GM18868 (cell line): ENCODE measurements around the gene PLXDC1.
"Not testable (repeated sequence)": the region's sequence is repeated elsewhere in the genome, so short reads cannot be mapped to it uniquely, and the experiment has no call there.

ENCODE experiments used
- ATAC-seq: cut with Tn5 transposase; IDR thresholded peaks from one replicate; pipeline ENCODE4 v1.9.1; 2021; ENCODE audit warnings: mild to moderate bottlenecking, moderate library complexity; ENCODE audit not compliant: unreplicated experiment

The PLXDC1 gene

GRCh38 chr17:39071573-39071972 is 79.9 kb downstream of the PLXDC1 start:
- ATAC-seq = no peak

- ATAC-seq = no peak
Measured at GRCh38 chr17:39069114-39069756, 82.2 kb downstream of the PLXDC1 start.

- ATAC-seq = no peak
Measured at GRCh38 chr17:39064819-39065218, 86.6 kb downstream of the PLXDC1 start.

- no peak for ATAC-seq
Measured at GRCh38 chr17:39064374-39064773, 87.1 kb downstream of the PLXDC1 start.

- no peak for ATAC-seq
Measured at GRCh38 chr17:39063681-39064069, 87.8 kb downstream of the PLXDC1 start.

- no peak for ATAC-seq
Measured at GRCh38 chr17:39062846-39063680, 88.4 kb downstream of the PLXDC1 start.

- ATAC-seq = no peak
Measured at GRCh38 chr17:39058524-39058923, 92.9 kb downstream of the PLXDC1 start.

- ATAC-seq = no peak
Measured at GRCh38 chr17:39057701-39058206, 93.7 kb downstream of the PLXDC1 start.

- ATAC-seq = no peak
Measured at GRCh38 chr17:39054111-39054645, 97.3 kb downstream of the PLXDC1 start.

GRCh38 chr17:39052423-39052822 is 99.0 kb downstream of the PLXDC1 start:
- ATAC-seq = not testable (repeated sequence)

- no peak for ATAC-seq
Measured at GRCh38 chr17:39051001-39051585, 100.3 kb downstream of the PLXDC1 start.

- no peak for ATAC-seq
Measured at GRCh38 chr17:39045948-39046679, 105.3 kb downstream of the PLXDC1 start.

GRCh38 chr17:39036009-39036408 is 115.4 kb downstream of the PLXDC1 start:
- no peak for ATAC-seq

- ATAC-seq = not testable (repeated sequence)
Measured at GRCh38 chr17:39035578-39035977, 115.9 kb downstream of the PLXDC1 start.

GRCh38 chr17:39028690-39029089 is 122.7 kb downstream of the PLXDC1 start:
- no peak for ATAC-seq

- ATAC-seq = no peak
Measured at GRCh38 chr17:39027455-39028035, 123.9 kb downstream of the PLXDC1 start.

- no peak for ATAC-seq
Measured at GRCh38 chr17:39026980-39027451, 124.4 kb downstream of the PLXDC1 start.

GRCh38 chr17:39026346-39026745 is 125.1 kb downstream of the PLXDC1 start:
- not testable (repeated sequence) for ATAC-seq

GRCh38 chr17:39022924-39023323 is 128.5 kb downstream of the PLXDC1 start:
- no peak for ATAC-seq

GRCh38 chr17:39020037-39020436 is 131.4 kb downstream of the PLXDC1 start:
- ATAC-seq = not testable (repeated sequence)
